ENCODE data around the gene MEOX2. TPM values are rescaled to one million over a fixed set of nuclear protein-coding genes. Genes with fewer than 3 reads are reported as not detected.

Gene MEOX2
- polyA plus RNA-seq, 1 donor from 2014 or later = not detected

- H3K4me2 ChIP-seq (ENCODE audit: low read length) = peak overlapping the region; percentile 50
- no peaks in the 10 kb centered on the region for H3K79me2 ChIP-seq (replicated peaks; ENCODE audit: insufficient read depth, low read length)
- no peak overlapping the region for H3K9ac ChIP-seq (ENCODE audit: low read length)
- H3K4me3 ChIP-seq (ENCODE audit: low read length) = peak overlapping the region; percentile 64
- no peak overlapping the region for H2AFZ ChIP-seq (ENCODE audit: low read depth, low read length)
- H3K27me3 ChIP-seq (ENCODE audit: insufficient read depth, low read depth, low read length) = peaks cover 67% of the 10 kb centered on the region
- no peak overlapping the region for H3K27ac ChIP-seq (ENCODE audit: low read length)
- TF ChIP-seq MXI1 (conservative IDR thresholded peaks at IDR 0.05; ENCODE audit: poor library complexity, severe bottlenecking) (no peak), EZH2 (IDR thresholded peaks at IDR 0.05; ENCODE audit: borderline replicate concordance, insufficient read depth, low read length, poor library complexity, severe bottlenecking) (peak; percentile 62)
- H4K20me1 ChIP-seq (ENCODE audit: insufficient read depth) = no peaks in the 10 kb centered on the region
- H3K9me2 ChIP-seq (ENCODE audit: insufficient read depth, low read length) = no peaks in the 10 kb centered on the region
- H3K36me3 ChIP-seq (ENCODE audit: insufficient read depth, low read length) = no peaks in the 10 kb centered on the region
- no peaks in the 10 kb centered on the region for H3F3A ChIP-seq (ENCODE audit: insufficient read depth, low read length, poor library complexity, severe bottlenecking)
- no peaks in the 10 kb centered on the region for H3K9me3 ChIP-seq (ENCODE audit: low read length)
Measured at GRCh38 chr7:15685358-15686294, 857 bp downstream of the MEOX2 start.

GRCh38 chr7:15684871-15685270 is 1.6 kb downstream of the MEOX2 start:
- peaks cover 63% of the 10 kb centered on the region for H3K27me3 ChIP-seq (ENCODE audit: insufficient read depth, low read depth, low read length)
- H3K9ac ChIP-seq (ENCODE audit: low read length) = no peak overlapping the region
- H3K4me2 ChIP-seq (ENCODE audit: low read length) = no peak overlapping the region
- no peak overlapping the region for H2AFZ ChIP-seq (ENCODE audit: low read depth, low read length)
- no peak for TF ChIP-seq RAD21 (conservative IDR thresholded peaks at IDR 0.05)
- TF ChIP-seq EP300 (conservative IDR thresholded peaks at IDR 0.05; ENCODE audit: poor library complexity, severe bottlenecking) = no peak
- TF ChIP-seq SMC3 (conservative IDR thresholded peaks at IDR 0.05; ENCODE audit: poor library complexity) = no peak
- no peak for TF ChIP-seq REST (IDR thresholded peaks at IDR 0.05; ENCODE audit: borderline replicate concordance)
- TF ChIP-seq TAF1 (IDR thresholded peaks at IDR 0.05; ENCODE audit: low read depth) = no peak
- TF ChIP-seq CTCF (IDR thresholded peaks at IDR 0.05; ENCODE audit: poor library complexity, severe bottlenecking) = no peak
- TF ChIP-seq EZH2 (IDR thresholded peaks at IDR 0.05; ENCODE audit: borderline replicate concordance, insufficient read depth, low read length, poor library complexity, severe bottlenecking) = no peak
- TF ChIP-seq MXI1 (conservative IDR thresholded peaks at IDR 0.05; ENCODE audit: poor library complexity, severe bottlenecking) = no peak
- TF ChIP-seq POLR2AphosphoS5 (IDR thresholded peaks at IDR 0.05) = no peak
- H3K9me3 ChIP-seq (ENCODE audit: low read length) = no peaks in the 10 kb centered on the region
- no peaks in the 10 kb centered on the region for H4K20me1 ChIP-seq (ENCODE audit: insufficient read depth)
- H3F3A ChIP-seq (ENCODE audit: insufficient read depth, low read length, poor library complexity, severe bottlenecking) = no peaks in the 10 kb centered on the region
- H3K36me3 ChIP-seq (ENCODE audit: insufficient read depth, low read length) = no peaks in the 10 kb centered on the region
- H3K9me2 ChIP-seq (ENCODE audit: insufficient read depth, low read length) = no peaks in the 10 kb centered on the region
- peak overlapping the region; percentile 64 for H3K4me3 ChIP-seq (ENCODE audit: low read length)
- no peak overlapping the region for H3K27ac ChIP-seq (ENCODE audit: low read length)
- H3K79me2 ChIP-seq (replicated peaks; ENCODE audit: insufficient read depth, low read length) = no peaks in the 10 kb centered on the region

Data from neural cell (in vitro differentiated cells).